Smooth muscle cell (in vitro differentiated cells): Measurements from ENCODE around the gene EMILIN3. TPM values are rescaled to one million over a fixed set of nuclear protein-coding genes. Genes with fewer than 3 reads are reported as not detected.

ENCODE experiments used
- DNase-seq: peaks from one replicate; lab custom pipeline; 2025; ENCODE audit not compliant: unreplicated experiment; lab: John Stamatoyannopoulos, UW
- H2AFZ ChIP-seq: fragments of 200-600 bp; sonication (generic); 2 replicates; pipeline ENCODE4 v1.6.0; 2016; ENCODE audit warnings: antibody characterized with exemption, low read depth, mild to moderate bottlenecking
- H3F3A ChIP-seq: fragments of 200-600 bp; sonication (generic); 2 replicates; pipeline ENCODE4 v1.6.0; 2017; ENCODE audit warnings: antibody characterized with exemption, low read depth
- H3K27ac ChIP-seq: fragments of 200-600 bp; sonication (generic); 2 replicates; pipeline ENCODE4 v1.5.1; 2016; ENCODE audit warnings: low read depth, mild to moderate bottlenecking
- H3K27me3 ChIP-seq: fragments of 200-600 bp; sonication (generic); 2 replicates; pipeline ENCODE4 v1.6.1; 2016; ENCODE audit warnings: low read depth, mild to moderate bottlenecking
- H3K36me3 ChIP-seq: fragments of 200-600 bp; sonication (generic); 2 replicates; pipeline ENCODE4 v1.5.1; 2016; ENCODE audit warnings: low read depth
- H3K4me1 ChIP-seq: fragments of 200-600 bp; sonication (generic); 2 replicates; pipeline ENCODE4 v1.5.1; 2016; ENCODE audit warnings: low read depth
- H3K4me2 ChIP-seq: fragments of 200-600 bp; sonication (generic); 2 replicates; pipeline ENCODE4 v1.6.0; 2016; ENCODE audit warnings: mild to moderate bottlenecking
- H3K4me3 ChIP-seq: fragments of 200-600 bp; sonication (generic); 2 replicates; pipeline ENCODE4 v1.5.1; 2016; ENCODE audit warnings: mild to moderate bottlenecking
- H3K79me2 ChIP-seq: fragments of 200-600 bp; sonication (generic); 2 replicates; pipeline ENCODE4 v1.6.0; 2016; ENCODE audit warnings: low read depth, mild to moderate bottlenecking
- H3K9ac ChIP-seq: fragments of 200-600 bp; sonication (generic); 2 replicates; pipeline ENCODE4 v1.6.0; 2016; ENCODE audit warnings: low read depth
- H3K9me3 ChIP-seq: fragments of 200-600 bp; sonication (generic); replicated peaks from 2 replicates; pipeline ENCODE4 v1.5.1; 2016; ENCODE audit warnings: low read depth
- H4K20me1 ChIP-seq: fragments of 200-600 bp; sonication (generic); 2 replicates; pipeline ENCODE4 v1.6.0; 2016; ENCODE audit warnings: low read depth
- WGBS: methylation state at CpG from one replicate; pipeline ENCODE4 v1.1.7; 2016; ENCODE audit warnings: low lambda C conversion rate; 5-methylcytosine and 5-hydroxymethylcytosine counted together
- polyA plus RNA-seq: library from polyadenylated mRNA; unstranded; fragments of >200 nt; fragmentation: Nextera tagmentation; extraction: Ambion mirVana; gene quantifications from 2 replicates; pipeline ENCODE4 v1.2.1, GENCODE V29; 2016
- total RNA-seq: library from RNA; depleted of rRNA; stranded (reverse); fragments of >200 nt; gene quantifications from 2 replicates; pipeline ENCODE4 v1.2.3, GENCODE V29; 2014
- TF ChIP-seq, protein P1 (sequence below): fragments of 200-600 bp; sonication (generic); IDR thresholded peaks from 2 replicates; pipeline ENCODE4 v1.5.1; 2017; ENCODE audit warnings: borderline replicate concordance, mild to moderate bottlenecking, antibody characterized with exemption; ENCODE audit not compliant: insufficient read depth, poor library complexity, severe bottlenecking

Gene EMILIN3
- total and polyA plus RNA-seq, 2 experiments from 2014 or later: 0.18 to 0.36 TPM

GRCh38 chr20:41361757-41362747 lies 4.6 kb downstream of the EMILIN3 start:
- 94% methylated on average over 38 of the region's 45 CpGs for WGBS

DNA sequence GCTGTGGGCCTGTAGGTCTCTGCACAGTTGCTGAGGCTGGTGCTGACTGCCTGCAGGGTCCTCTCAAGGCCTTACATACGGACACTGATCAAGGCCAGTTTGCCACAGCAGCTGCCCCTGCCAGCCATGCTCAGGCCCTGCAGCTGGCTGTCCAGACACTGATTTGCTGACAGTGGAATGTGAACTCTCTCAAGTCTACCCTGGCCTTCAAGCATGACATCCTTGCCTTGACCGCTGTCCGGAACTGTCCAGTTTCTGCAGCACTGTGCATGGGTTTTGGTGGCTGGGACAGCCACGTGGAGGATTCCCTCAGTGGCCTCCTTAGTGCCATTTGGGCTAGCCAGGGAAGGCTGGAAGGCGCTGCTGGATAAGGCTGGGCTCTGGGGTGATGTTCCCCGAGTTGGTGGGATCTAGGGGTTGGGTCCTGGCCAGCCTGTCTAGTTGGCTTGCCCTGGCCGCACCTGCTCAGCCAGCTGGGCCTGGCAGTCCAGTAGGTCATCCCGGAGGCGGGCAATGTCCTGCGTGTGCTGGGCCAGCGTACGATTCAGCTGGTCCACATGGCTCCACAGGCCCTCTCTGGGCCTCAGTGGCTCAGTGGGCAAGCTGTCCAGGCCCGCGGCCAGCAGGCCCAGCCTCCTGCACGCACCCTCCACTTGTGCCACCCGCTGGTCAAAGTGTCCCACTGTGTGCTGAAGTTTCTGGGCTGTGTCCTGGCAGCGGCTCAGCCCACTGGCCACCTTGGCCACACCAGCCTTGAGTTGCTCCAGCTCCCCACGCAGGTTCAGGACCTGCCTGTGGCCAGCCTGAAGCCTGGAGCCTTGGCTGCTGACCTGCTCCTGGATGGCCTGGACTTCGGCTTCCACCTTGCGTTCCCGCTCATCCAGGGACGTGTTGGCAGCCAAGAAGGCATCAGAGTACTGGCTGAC lies 5.5 kb downstream of the EMILIN3 start:
- H3K79me2 ChIP-seq: no peaks in the 10 kb centered on the region
- H3K27ac ChIP-seq: no peak overlapping the region
- H3K36me3 ChIP-seq: no peaks in the 10 kb centered on the region
- no peaks in the 10 kb centered on the region for H4K20me1 ChIP-seq
- no peak overlapping the region for H3K4me2 ChIP-seq
- WGBS: 96% methylated on average over 22 of the region's 22 CpGs
- H3K4me1 ChIP-seq: no peaks in the 10 kb centered on the region
- H3F3A ChIP-seq: no peaks in the 10 kb centered on the region
- no peak overlapping the region for H3K4me3 ChIP-seq
- no peak overlapping the region for H3K9ac ChIP-seq
- H3K9me3 ChIP-seq: no peaks in the 10 kb centered on the region
- H3K27me3 ChIP-seq: peaks cover 23% of the 10 kb centered on the region
- H2AFZ ChIP-seq: no peak overlapping the region
- DNase-seq: no peak
- TF ChIP-seq, protein P1, sequence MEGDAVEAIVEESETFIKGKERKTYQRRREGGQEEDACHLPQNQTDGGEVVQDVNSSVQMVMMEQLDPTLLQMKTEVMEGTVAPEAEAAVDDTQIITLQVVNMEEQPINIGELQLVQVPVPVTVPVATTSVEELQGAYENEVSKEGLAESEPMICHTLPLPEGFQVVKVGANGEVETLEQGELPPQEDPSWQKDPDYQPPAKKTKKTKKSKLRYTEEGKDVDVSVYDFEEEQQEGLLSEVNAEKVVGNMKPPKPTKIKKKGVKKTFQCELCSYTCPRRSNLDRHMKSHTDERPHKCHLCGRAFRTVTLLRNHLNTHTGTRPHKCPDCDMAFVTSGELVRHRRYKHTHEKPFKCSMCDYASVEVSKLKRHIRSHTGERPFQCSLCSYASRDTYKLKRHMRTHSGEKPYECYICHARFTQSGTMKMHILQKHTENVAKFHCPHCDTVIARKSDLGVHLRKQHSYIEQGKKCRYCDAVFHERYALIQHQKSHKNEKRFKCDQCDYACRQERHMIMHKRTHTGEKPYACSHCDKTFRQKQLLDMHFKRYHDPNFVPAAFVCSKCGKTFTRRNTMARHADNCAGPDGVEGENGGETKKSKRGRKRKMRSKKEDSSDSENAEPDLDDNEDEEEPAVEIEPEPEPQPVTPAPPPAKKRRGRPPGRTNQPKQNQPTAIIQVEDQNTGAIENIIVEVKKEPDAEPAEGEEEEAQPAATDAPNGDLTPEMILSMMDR: no peak

More at GRCh38 chr20:41361757-41362747, 4.6 kb downstream of the EMILIN3 start:
- Histone ChIP-seq H3K9me3 (no peaks in the 10 kb centered on the region), H2AFZ (no peak overlapping the region), H3K4me1 (peaks cover 2% of the 10 kb centered on the region), H3K36me3 (no peaks in the 10 kb centered on the region), H3K9ac (no peak overlapping the region), H3K27ac (no peak overlapping the region), H3K27me3 (peaks cover 28% of the 10 kb centered on the region), H3K4me3 (no peak overlapping the region), H3K79me2 (no peaks in the 10 kb centered on the region), H4K20me1 (no peaks in the 10 kb centered on the region), H3F3A (no peaks in the 10 kb centered on the region), H3K4me2 (no peak overlapping the region)
- no peak for DNase-seq
- TF ChIP-seq, protein P1: no peak

DNA sequence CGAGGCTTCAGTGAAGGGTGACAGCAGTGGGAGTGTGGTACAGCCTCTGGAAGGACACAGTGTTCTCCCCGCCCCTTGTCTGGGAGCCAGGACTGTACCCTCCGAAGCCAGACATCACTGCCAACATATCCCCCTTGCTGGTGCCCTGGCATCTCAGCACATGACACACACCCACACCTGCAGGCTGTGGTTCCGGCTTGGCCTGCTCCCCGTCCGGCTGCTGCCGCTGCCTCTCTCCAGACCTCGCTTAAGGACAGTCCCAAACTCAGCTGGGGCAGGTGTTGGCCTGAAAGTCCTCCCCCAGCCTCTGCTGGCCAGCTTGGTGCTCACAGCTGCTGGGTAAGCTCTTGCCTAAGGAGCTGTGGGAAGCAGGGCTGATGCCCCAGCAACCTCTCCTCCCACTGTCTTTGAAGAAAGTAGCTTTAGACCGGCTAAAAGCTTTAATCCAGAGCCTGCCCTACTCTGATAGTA lies 7.0 kb downstream of the EMILIN3 start:
- WGBS: 86% methylated on average over 9 of the region's 9 CpGs
- H3K27me3 ChIP-seq: peaks cover 7% of the 10 kb centered on the region
- TF ChIP-seq, protein P1: no peak
- no peaks in the 10 kb centered on the region for H4K20me1 ChIP-seq
- no peaks in the 10 kb centered on the region for H3K4me1 ChIP-seq
- H3K4me3 ChIP-seq: no peak overlapping the region
- H3K36me3 ChIP-seq: no peaks in the 10 kb centered on the region
- H3K4me2 ChIP-seq: no peak overlapping the region
- H3K79me2 ChIP-seq: no peaks in the 10 kb centered on the region
- DNase-seq: no peak
- no peak overlapping the region for H3K27ac ChIP-seq
- H2AFZ ChIP-seq: no peak overlapping the region
- H3K9ac ChIP-seq: no peak overlapping the region
- H3F3A ChIP-seq: no peaks in the 10 kb centered on the region
- no peaks in the 10 kb centered on the region for H3K9me3 ChIP-seq
